Activated T-helper 2 cell treated with anti-CD3 and anti-CD28 coated beads, Interferon-gamma antibody, Interleukin-2, Interleukin-4, amounts not matched to agents 10 μg/mL and 5 μg/mL and 100 μg/mL, durations not matched to agents 14 hours and 24 hours and 36 hours (primary cell): Measurements from ENCODE around the gene BBS9. TPM values are rescaled to one million over a fixed set of nuclear protein-coding genes. Genes with fewer than 3 reads are reported as not detected.
"Not testable (repeated sequence)": the region's sequence is repeated elsewhere in the genome, so short reads cannot be mapped to it uniquely, and the experiment has no call there.

Experiments
- DNase-seq: peaks from one replicate; pipeline ENCODE4 v3.0.0; 2021; ENCODE audit warnings: low spot score
- H3K27ac Mint-ChIP-seq: one replicate; pipeline ENCODE4 v1.8.0; 2021; ENCODE audit warnings: mixed read lengths
- H3K27me3 Mint-ChIP-seq: one replicate; pipeline ENCODE4 v1.8.0; 2021; ENCODE audit warnings: low read depth, mixed read lengths
- H3K36me3 Mint-ChIP-seq: one replicate; pipeline ENCODE4 v1.8.0; 2021; ENCODE audit warnings: low read depth, mixed read lengths
- H3K4me1 Mint-ChIP-seq: one replicate; pipeline ENCODE4 v1.8.0; 2021; ENCODE audit warnings: low read depth, mixed read lengths
- H3K4me3 Mint-ChIP-seq: one replicate; pipeline ENCODE4 v1.8.0; 2021; ENCODE audit warnings: low read depth, mild to moderate bottlenecking, moderate library complexity, mixed read lengths
- H3K9me3 Mint-ChIP-seq: one replicate; pipeline ENCODE4 v1.8.0; 2021; ENCODE audit warnings: mixed read lengths
- intact Hi-C: fragments of 100-400 bp; cut with micrococcal nuclease; formaldehyde crosslinking; loops from one replicate; pipeline ENCODE4 v1.15.1; 2023
- total RNA-seq: library from RNA; stranded (reverse); gene quantifications from 2 replicates; pipeline ENCODE4 v1.2.3, GENCODE V29; 2022

The BBS9 gene
- total RNA-seq, 1 donor from 2014 or later, result 6.8 TPM

DNA sequence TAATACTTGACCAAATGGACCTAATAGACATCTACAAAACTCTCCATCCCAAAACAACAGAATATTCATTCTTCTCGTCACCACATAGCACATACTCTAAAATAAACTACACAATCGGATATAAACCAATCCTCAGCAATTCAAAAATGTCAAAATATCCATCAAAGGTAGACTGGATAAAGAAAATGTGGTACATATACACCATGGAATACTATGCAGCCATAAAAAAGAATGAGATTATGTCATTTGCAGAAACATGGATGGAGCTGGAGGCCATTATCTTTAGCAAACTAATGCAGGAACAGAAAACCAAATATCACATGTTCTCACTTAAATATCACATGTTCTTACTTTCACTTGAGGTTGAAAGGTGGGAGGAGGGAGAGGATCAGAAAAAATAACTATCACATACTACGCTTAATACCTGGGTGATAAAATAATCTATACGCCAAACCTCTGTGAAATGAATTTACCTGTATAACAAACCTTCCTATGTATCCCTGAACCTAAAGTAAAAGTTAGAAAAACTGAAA is 142.5 kb downstream of the BBS9 start:
- not testable (repeated sequence) for H3K27me3 Mint-ChIP-seq, H3K4me3 Mint-ChIP-seq, DNase-seq

GRCh38 chr7:33273356-33273755 is 144.0 kb downstream of the BBS9 start:
- Mint-ChIP-seq H3K36me3 (no peaks in the 10 kb centered on the region), H3K4me1 (no peaks in the 10 kb centered on the region), H3K27me3 (no peaks in the 10 kb centered on the region), H3K4me3 (no peak overlapping the region), H3K27ac (no peak overlapping the region), H3K9me3 (peaks cover 27% of the 10 kb centered on the region)
- intact Hi-C loops, result no loop called here
- DNase-seq, result no peak

More for the DNA sequence above, 142.5 kb downstream of the BBS9 start:
- H3K27ac Mint-ChIP-seq, intact Hi-C loops, H3K36me3 Mint-ChIP-seq, H3K4me1 Mint-ChIP-seq: not testable (repeated sequence)
- H3K9me3 Mint-ChIP-seq, result peaks cover 27% of the 10 kb centered on the region

- H3K9me3 Mint-ChIP-seq, result peaks cover 15% of the 10 kb centered on the region
- no peak overlapping the region for H3K4me3 Mint-ChIP-seq
- no peak overlapping the region for H3K27ac Mint-ChIP-seq
- H3K4me1 Mint-ChIP-seq, result no peaks in the 10 kb centered on the region
- intact Hi-C loops, result no loop called here
- no peaks in the 10 kb centered on the region for H3K27me3 Mint-ChIP-seq
- no peak for DNase-seq
- no peaks in the 10 kb centered on the region for H3K36me3 Mint-ChIP-seq
Observed at GRCh38 chr7:33276325-33276724, 147.0 kb downstream of the BBS9 start.

GRCh38 chr7:33276729-33277128 is 147.4 kb downstream of the BBS9 start:
- DNase-seq, result no peak
- no peak overlapping the region for H3K27ac Mint-ChIP-seq

GRCh38 chr7:33278095-33278494 is 148.7 kb downstream of the BBS9 start:
- Mint-ChIP-seq H3K4me1 (no peaks in the 10 kb centered on the region), H3K4me3 (no peak overlapping the region), H3K27ac (no peak overlapping the region), H3K9me3 (peaks cover 5% of the 10 kb centered on the region), H3K36me3 (no peaks in the 10 kb centered on the region), H3K27me3 (no peaks in the 10 kb centered on the region)
- no peak for DNase-seq
- intact Hi-C loops, result no loop called here

More at GRCh38 chr7:33276729-33277128, 147.4 kb downstream of the BBS9 start:
- intact Hi-C loops, result no loop called here
- H3K4me1 Mint-ChIP-seq, result no peaks in the 10 kb centered on the region
- no peaks in the 10 kb centered on the region for H3K36me3 Mint-ChIP-seq
- no peaks in the 10 kb centered on the region for H3K27me3 Mint-ChIP-seq
- H3K4me3 Mint-ChIP-seq, result no peak overlapping the region
- peaks cover 11% of the 10 kb centered on the region for H3K9me3 Mint-ChIP-seq

- no peaks in the 10 kb centered on the region for H3K4me1 Mint-ChIP-seq
- intact Hi-C loops, result no loop called here
- no peak overlapping the region for H3K27ac Mint-ChIP-seq
- H3K4me3 Mint-ChIP-seq, result no peak overlapping the region
- H3K9me3 Mint-ChIP-seq, result no peaks in the 10 kb centered on the region
- DNase-seq, result no peak
- no peaks in the 10 kb centered on the region for H3K36me3 Mint-ChIP-seq
- no peaks in the 10 kb centered on the region for H3K27me3 Mint-ChIP-seq
Observed at GRCh38 chr7:33286501-33286900, 157.1 kb downstream of the BBS9 start.

DNA sequence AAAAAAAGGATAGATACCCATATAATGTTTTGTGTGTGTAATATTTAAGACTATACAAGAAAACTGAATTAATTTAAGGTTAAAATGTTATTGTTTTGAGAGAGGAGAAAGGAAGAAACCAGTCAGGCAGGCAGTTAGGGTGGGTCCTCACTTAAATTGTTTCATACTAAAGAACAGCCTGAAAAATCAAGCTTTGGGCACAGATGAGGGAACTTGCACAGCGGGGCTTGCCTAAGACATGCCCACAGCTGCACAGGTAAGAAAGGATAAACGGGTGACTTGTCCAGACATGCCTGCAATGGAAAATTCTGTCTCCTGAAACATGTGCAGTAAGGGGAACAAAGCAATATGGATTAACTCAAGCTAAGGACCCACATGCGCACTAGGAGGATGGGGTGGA is 158.4 kb downstream of the BBS9 start:
- DNase-seq, result no peak
- intact Hi-C loops, result no loop called here

DNA sequence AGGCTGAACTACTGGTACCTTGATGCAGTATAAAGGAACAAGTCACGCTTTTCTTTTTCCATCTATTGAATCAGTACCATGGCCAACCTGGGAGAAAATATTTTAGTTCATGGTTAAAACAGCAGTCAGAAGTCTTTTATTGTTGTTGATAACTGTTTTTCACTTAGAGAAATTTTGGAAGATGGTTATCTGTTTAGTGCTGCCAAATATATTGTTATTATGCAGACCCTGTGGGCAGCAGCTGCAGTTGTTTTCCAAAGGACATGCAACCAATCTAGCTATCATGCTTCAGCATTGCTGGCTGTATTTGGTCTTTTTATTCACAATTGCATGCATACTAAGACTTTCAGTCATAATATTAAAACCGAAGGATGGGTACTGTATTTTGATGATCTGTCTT is 169.5 kb downstream of the BBS9 start:
- Mint-ChIP-seq H3K27ac (no peak overlapping the region), H3K4me1 (no peaks in the 10 kb centered on the region), H3K9me3 (peaks cover 31% of the 10 kb centered on the region), H3K36me3 (no peaks in the 10 kb centered on the region), H3K27me3 (no peaks in the 10 kb centered on the region), H3K4me3 (no peak overlapping the region)
- DNase-seq, result no peak
- intact Hi-C loops, result no loop called here

More for the DNA sequence above, 158.4 kb downstream of the BBS9 start:
- H3K9me3 Mint-ChIP-seq, result no peaks in the 10 kb centered on the region
- no peak overlapping the region for H3K4me3 Mint-ChIP-seq
- H3K36me3 Mint-ChIP-seq, result no peaks in the 10 kb centered on the region
- H3K4me1 Mint-ChIP-seq, result no peaks in the 10 kb centered on the region
- H3K27me3 Mint-ChIP-seq, result no peaks in the 10 kb centered on the region
- H3K27ac Mint-ChIP-seq, result no peak overlapping the region

DNA sequence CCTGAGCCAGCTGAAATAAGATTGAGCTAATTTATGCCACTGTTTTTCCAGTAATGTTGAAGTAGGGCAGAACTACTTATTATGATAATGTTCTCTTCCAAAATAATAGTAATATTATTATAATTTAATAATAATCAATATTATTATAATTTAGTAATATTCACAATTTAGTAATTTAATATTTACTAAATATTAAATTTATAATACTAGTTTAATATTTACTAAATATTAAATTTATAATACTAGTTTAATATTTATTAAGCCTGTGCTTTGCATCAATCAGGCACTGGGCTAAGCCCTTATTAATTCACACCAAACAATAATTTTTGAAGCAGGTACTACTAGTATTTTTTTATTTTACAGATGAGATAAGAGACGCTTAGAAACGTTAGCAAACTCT is 170.1 kb downstream of the BBS9 start:
- Mint-ChIP-seq H3K27me3 (no peaks in the 10 kb centered on the region), H3K4me1 (no peaks in the 10 kb centered on the region), H3K9me3 (peaks cover 31% of the 10 kb centered on the region), H3K36me3 (no peaks in the 10 kb centered on the region), H3K4me3 (no peak overlapping the region), H3K27ac (no peak overlapping the region)
- intact Hi-C loops, result no loop called here
- DNase-seq, result no peak

GRCh38 chr7:33300131-33300530 is 170.8 kb downstream of the BBS9 start:
- Mint-ChIP-seq H3K4me1 (no peaks in the 10 kb centered on the region), H3K36me3 (no peaks in the 10 kb centered on the region), H3K27ac (no peak overlapping the region), H3K4me3 (no peak overlapping the region), H3K9me3 (peaks cover 31% of the 10 kb centered on the region), H3K27me3 (no peaks in the 10 kb centered on the region)
- DNase-seq, result no peak
- intact Hi-C loops, result no loop called here

- DNase-seq, result no peak
- H3K4me3 Mint-ChIP-seq, result no peak overlapping the region
Observed at GRCh38 chr7:33300742-33301141, 171.4 kb downstream of the BBS9 start.

DNA sequence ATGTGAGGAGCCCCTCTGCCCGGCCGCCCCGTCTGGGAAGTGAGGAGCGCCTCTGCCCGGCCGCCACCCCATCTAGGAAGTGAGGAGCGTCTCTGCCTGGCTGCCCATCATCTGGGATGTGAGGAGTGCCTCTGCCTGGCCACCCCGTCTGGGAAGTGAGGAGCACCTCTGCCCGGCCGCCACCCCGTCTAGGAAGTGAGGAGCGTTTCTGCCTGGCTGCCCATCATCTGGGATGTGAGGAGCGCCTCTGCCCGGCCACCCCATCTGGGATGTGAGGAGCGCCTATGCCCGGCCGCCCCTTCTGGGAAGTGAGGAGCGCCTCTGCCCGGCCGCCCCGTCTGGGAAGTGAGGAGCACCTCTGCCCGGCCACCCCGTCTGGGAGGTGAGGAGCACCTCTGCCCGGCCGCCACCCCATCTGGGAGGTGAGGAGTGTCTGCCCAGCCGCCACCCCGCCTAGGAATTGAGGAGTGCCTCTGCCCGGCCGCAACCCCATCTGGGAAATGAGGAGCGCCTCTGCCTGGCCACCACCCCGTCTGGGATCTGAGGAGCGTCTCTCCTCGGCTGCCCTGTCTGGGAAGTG is 174.7 kb downstream of the BBS9 start:
- intact Hi-C loops, H3K4me3 Mint-ChIP-seq, DNase-seq, H3K27ac Mint-ChIP-seq, H3K4me1 Mint-ChIP-seq, H3K36me3 Mint-ChIP-seq, H3K27me3 Mint-ChIP-seq: not testable (repeated sequence)
- H3K9me3 Mint-ChIP-seq, result peaks cover 31% of the 10 kb centered on the region

More at GRCh38 chr7:33300742-33301141, 171.4 kb downstream of the BBS9 start:
- intact Hi-C loops, result no loop called here
- H3K36me3 Mint-ChIP-seq, result no peaks in the 10 kb centered on the region
- H3K27me3 Mint-ChIP-seq, result no peaks in the 10 kb centered on the region
- no peaks in the 10 kb centered on the region for H3K4me1 Mint-ChIP-seq
- no peak overlapping the region for H3K27ac Mint-ChIP-seq
- peaks cover 31% of the 10 kb centered on the region for H3K9me3 Mint-ChIP-seq

- no peaks in the 10 kb centered on the region for H3K27me3 Mint-ChIP-seq
- no peak overlapping the region for H3K27ac Mint-ChIP-seq
- no peaks in the 10 kb centered on the region for H3K4me1 Mint-ChIP-seq
- peaks cover 8% of the 10 kb centered on the region for H3K9me3 Mint-ChIP-seq
- DNase-seq, result no peak
- intact Hi-C loops, result no loop called here
- no peak overlapping the region for H3K4me3 Mint-ChIP-seq
- H3K36me3 Mint-ChIP-seq, result no peaks in the 10 kb centered on the region
Observed at GRCh38 chr7:33307205-33307604, 177.8 kb downstream of the BBS9 start.

DNA sequence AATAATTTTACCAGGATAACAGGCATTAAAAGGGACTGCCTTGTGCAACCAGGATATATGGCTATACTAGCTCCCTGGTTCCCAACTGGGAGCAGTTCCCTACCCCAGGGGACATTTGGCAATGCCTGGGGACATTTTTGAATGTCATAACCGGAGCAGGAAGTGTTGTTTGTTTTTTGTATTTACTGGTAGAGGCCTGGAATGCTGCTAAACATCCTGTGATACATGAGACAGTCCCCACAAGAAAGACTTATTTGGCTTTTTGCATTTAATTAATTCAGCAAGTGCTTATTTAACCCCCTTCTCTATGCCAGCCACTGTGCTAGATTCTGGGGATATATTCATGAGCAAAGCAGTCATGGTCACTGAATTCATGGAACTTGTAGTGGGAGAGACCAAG is 181.2 kb downstream of the BBS9 start:
- Mint-ChIP-seq H3K36me3 (no peaks in the 10 kb centered on the region), H3K9me3 (no peaks in the 10 kb centered on the region), H3K27me3 (no peaks in the 10 kb centered on the region), H3K4me3 (no peak overlapping the region), H3K27ac (no peak overlapping the region), H3K4me1 (no peaks in the 10 kb centered on the region)
- intact Hi-C loops, result no loop called here
- no peak for DNase-seq
